SK-N-SH treated with all-trans-retinoic acid at 6 μM for 48 hours (cell line): ENCODE data around the gene LGI1.

Source experiments
- ATAC-seq: fragments of 200-7000 bp; cut with Tn5 transposase; 3 replicates; pipeline ENCODE4 v1.9.1; 2020; ENCODE audit warnings: mild to moderate bottlenecking, moderate library complexity
- ARNTL ChIP-seq: fragments of 450-650 bp; formaldehyde crosslinking; IDR thresholded peaks from 2 replicates; pipeline ENCODE4 v1.5.0; 2020; ENCODE audit warnings: low read depth, mild to moderate bottlenecking, moderate library complexity, borderline replicate concordance
- BACH2 ChIP-seq: fragments of 250-450 bp; sonication (Bioruptor Pico); IDR thresholded peaks from 2 replicates; pipeline ENCODE4 v1.9.0; 2021; ENCODE audit warnings: mild to moderate bottlenecking, borderline replicate concordance
- CREB5 ChIP-seq: fragments of 250-450 bp; sonication (Bioruptor Pico); IDR thresholded peaks from 2 replicates; pipeline ENCODE4 v1.5.1; 2020; ENCODE audit warnings: low read depth, mild to moderate bottlenecking, moderate library complexity
- CSDC2 ChIP-seq: fragments of 250-450 bp; sonication (Bioruptor Pico); IDR thresholded peaks from 2 replicates; pipeline ENCODE4 v1.5.0; 2020; ENCODE audit warnings: mild to moderate bottlenecking, moderate library complexity
- GLIS3 ChIP-seq: fragments of 250-450 bp; sonication (Bioruptor Pico); IDR thresholded peaks from 2 replicates; pipeline ENCODE4 v1.5.0; 2020; ENCODE audit warnings: mild to moderate bottlenecking, moderate library complexity
- ISL1 ChIP-seq: fragments of 250-450 bp; sonication (Bioruptor Pico); IDR thresholded peaks from 2 replicates; pipeline ENCODE4 v2.1.2; 2022; ENCODE audit warnings: mild to moderate bottlenecking, moderate library complexity
- PATZ1 ChIP-seq: fragments of 250-450 bp; sonication (Bioruptor Pico); IDR thresholded peaks from 2 replicates; pipeline ENCODE4 v1.8.0; 2020; ENCODE audit warnings: mild to moderate bottlenecking, moderate library complexity, borderline replicate concordance
- POU6F1 ChIP-seq: fragments of 250-450 bp; sonication (Bioruptor Pico); IDR thresholded peaks from 2 replicates; pipeline ENCODE4 v1.8.0; 2021; ENCODE audit warnings: low read depth, mild to moderate bottlenecking, moderate library complexity, borderline replicate concordance
- PPARA ChIP-seq: fragments of 250-450 bp; sonication (Bioruptor Pico); IDR thresholded peaks from 2 replicates; pipeline ENCODE4 v1.5.0; 2020; ENCODE audit warnings: mild to moderate bottlenecking, borderline replicate concordance
- RARB ChIP-seq: fragments of 250-450 bp; sonication (Bioruptor Pico); IDR thresholded peaks from 2 replicates; pipeline ENCODE4 v1.8.0; 2021; ENCODE audit warnings: mild to moderate bottlenecking, moderate library complexity
- SNAI2 ChIP-seq: fragments of 250-450 bp; sonication (Bioruptor Pico); IDR thresholded peaks from 2 replicates; pipeline ENCODE4 v1.5.0; 2020; ENCODE audit warnings: mild to moderate bottlenecking, moderate library complexity
- TCF4 ChIP-seq: fragments of 250-450 bp; sonication (Bioruptor Pico); IDR thresholded peaks from 2 replicates; pipeline ENCODE4 v1.8.0; 2021; ENCODE audit warnings: mild to moderate bottlenecking, moderate library complexity, borderline replicate concordance
- TSHZ2 ChIP-seq: fragments of 250-450 bp; sonication (Bioruptor Pico); IDR thresholded peaks from 2 replicates; pipeline ENCODE4 v1.5.0; 2020; ENCODE audit warnings: mild to moderate bottlenecking, moderate library complexity
- ZC3H10 ChIP-seq: fragments of 250-450 bp; sonication (Bioruptor Pico); IDR thresholded peaks from 2 replicates; pipeline ENCODE4 v1.5.1; 2021; ENCODE audit warnings: mild to moderate bottlenecking, moderate library complexity
- ZFP30 ChIP-seq: fragments of 450-650 bp; formaldehyde crosslinking; IDR thresholded peaks from 2 replicates; pipeline ENCODE4 v1.5.0; 2022; ENCODE audit warnings: mild to moderate bottlenecking, moderate library complexity
- ZNF565 ChIP-seq: fragments of 450-650 bp; formaldehyde crosslinking; conservative IDR thresholded peaks from 2 replicates; pipeline ENCODE4 v1.5.0; 2020; ENCODE audit warnings: low read depth, mild to moderate bottlenecking, moderate library complexity
- ZNF70 ChIP-seq: fragments of 450-650 bp; formaldehyde crosslinking; IDR thresholded peaks from 2 replicates; pipeline ENCODE4 v1.5.0; 2020; ENCODE audit warnings: mild to moderate bottlenecking, moderate library complexity
- ZNF8 ChIP-seq: fragments of 450-650 bp; formaldehyde crosslinking; IDR thresholded peaks from 2 replicates; pipeline ENCODE4 v1.5.0; 2020; ENCODE audit warnings: mild to moderate bottlenecking, moderate library complexity

The LGI1 gene

GRCh38 chr10:93719901-93720300, 37.8 kb upstream of the LGI1 start:
- TF ChIP-seq GLIS3 (CRISPR knock-in tag) (no peak), ISL1 (CRISPR knock-in tag) (no peak), ZNF70 (no peak)
- TF ChIP-seq, all 23 proteins: peak for 0
- ATAC-seq: no peak

- no peak for ATAC-seq
- TF ChIP-seq POU6F1: no peak
- no peak for TF ChIP-seq ISL1 (CRISPR knock-in tag)
- no peak for TF ChIP-seq ZNF8 (CRISPR knock-in tag)
- TF ChIP-seq TSHZ2: no peak
- TF ChIP-seq GLIS3 (CRISPR knock-in tag): no peak
- no peak for TF ChIP-seq BACH2 (CRISPR knock-in tag)
- no peak for TF ChIP-seq RARB (CRISPR knock-in tag)
- TF ChIP-seq CSDC2 (CRISPR knock-in tag): no peak
- TF ChIP-seq TCF4: no peak
Measured at GRCh38 chr10:93722550-93722949, 35.2 kb upstream of the LGI1 start.

- ATAC-seq: no peak
- TF ChIP-seq ZNF70 (no peak), PATZ1 (no peak), ZC3H10 (CRISPR knock-in tag) (no peak), PPARA (CRISPR knock-in tag) (no peak), ZNF565 (CRISPR knock-in tag) (no peak), ZNF8 (CRISPR knock-in tag) (no peak), CREB5 (CRISPR knock-in tag) (no peak), CSDC2 (CRISPR knock-in tag) (no peak)
Measured at GRCh38 chr10:93723153-93723552, 34.6 kb upstream of the LGI1 start.

GRCh38 chr10:93726024-93726423, 31.7 kb upstream of the LGI1 start:
- ATAC-seq: no peak
- TF ChIP-seq SNAI2 (no peak), POU6F1 (no peak), CREB5 (CRISPR knock-in tag) (no peak), ARNTL (CRISPR knock-in tag) (no peak), ZC3H10 (CRISPR knock-in tag) (no peak), ZFP30 (no peak)
